A549 (cell line): ENCODE data around the gene PREPL. TPM values are rescaled to one million over a fixed set of nuclear protein-coding genes. Genes with fewer than 3 reads are reported as not detected.
A peak's percentile ranks its signal among the peaks of the same experiment; 100 is the strongest.

Source experiments
- ATAC-seq, 2 experiments: fragments of 200-7000 bp in 1 of 2; fragments of >200 bp in 1 of 2; cut with Nextera tagmentation in 1 of 2; cut with Tn5 transposase in 1 of 2; 3 replicates each; pipeline versions ENCODE4 v1.8.0 to v1.9.1; 2018 to 2020; ENCODE audit warnings: mild to moderate bottlenecking in 1 of 2, moderate library complexity in 1 of 2
- CTCF ChIA-PET: fragments of 300-600 bp; sonication (Branson Sonifier 250); formaldehyde crosslinking; extraction: SDS; loops from one replicate; lab custom pipeline; 2021; ENCODE audit warnings: antibody characterized with exemption, inconsistent platforms; lab: Yijun Ruan, JAX
- POLR2A ChIA-PET: fragments of 350-600 bp; formaldehyde crosslinking; extraction: SDS; loops from one replicate; lab custom pipeline; 2021; ENCODE audit warnings: antibody characterized with exemption, inconsistent platforms; lab: Yijun Ruan, JAX
- DNase-seq, 2 experiments: peaks; one replicate each; pipeline versions ENCODE4 v3.0.0 to v3.0.0-alpha.2; 2011 to 2016; ENCODE audit warnings: low read depth in 1 of 2, low spot score in 1 of 2
- FAIRE-seq: peaks from 2 replicates; lab custom pipeline; 2011; peaks lifted over from hg19 to GRCh38; lab: Jason Lieb, UNC
- H3K27ac ChIP-seq, 2 experiments: fragments of >200 bp; sonication (Bioruptor Twin); formaldehyde crosslinking; 3 replicates each; pipeline ENCODE4 v1.5.1; 2016 to 2017
- H3K4me1 ChIP-seq: fragments of >200 bp; sonication (Bioruptor Twin); formaldehyde crosslinking; 3 replicates; pipeline ENCODE4 v1.6.1; 2016
- H3K4me2 ChIP-seq: fragments of >200 bp; sonication (Bioruptor Twin); formaldehyde crosslinking; 3 replicates; pipeline ENCODE4 v1.6.1; 2016
- H3K4me3 ChIP-seq: fragments of >200 bp; sonication (Bioruptor Twin); formaldehyde crosslinking; 3 replicates; pipeline ENCODE4 v1.5.1; 2016
- H3K9me3 ChIP-seq: fragments of >200 bp; sonication (Bioruptor Twin); formaldehyde crosslinking; 3 replicates; pipeline ENCODE4 v1.6.1; 2016
- BHLHE40 ChIP-seq: IDR thresholded peaks from 2 replicates; pipeline ENCODE4 v1.6.1; 2012; ENCODE audit warnings: low read depth, low read length, inconsistent platforms
- CBX8 ChIP-seq: fragments of 200-600 bp; sonication (generic); IDR thresholded peaks from 2 replicates; pipeline ENCODE4 v1.6.1; 2016
- EHMT2 ChIP-seq: fragments of 200-600 bp; sonication (generic); IDR thresholded peaks from 2 replicates; pipeline ENCODE4 v1.6.1; 2016; ENCODE audit warnings: antibody characterized with exemption, low read depth, mild to moderate bottlenecking, moderate library complexity
- EP300 ChIP-seq, 2 experiments: fragments of >200 bp; sonication (Bioruptor Twin); formaldehyde crosslinking; IDR thresholded peaks; 2 replicates in 1 of 2; 3 replicates in 1 of 2; pipeline ENCODE4 v1.6.1; 2016 to 2017
- FOSB ChIP-seq: fragments of 250-450 bp; sonication (Bioruptor Pico); IDR thresholded peaks from 2 replicates; pipeline ENCODE4 v1.5.0; 2020; ENCODE audit warnings: mild to moderate bottlenecking, moderate library complexity
- FOSL2 ChIP-seq, 2 experiments: fragments of 450-650 bp in 1 of 2; fragments of >200 bp in 1 of 2; sonication (Bioruptor Twin) in 1 of 2; formaldehyde crosslinking; IDR thresholded peaks; 2 replicates each; pipeline versions ENCODE4 v1.5.0 to v1.6.1; 2016 to 2020; ENCODE audit warnings: mild to moderate bottlenecking in 1 of 2, moderate library complexity in 1 of 2
- FOXS1 ChIP-seq: fragments of 250-450 bp; sonication (Bioruptor Pico); IDR thresholded peaks from 2 replicates; pipeline ENCODE4 v1.5.0; 2020; ENCODE audit warnings: mild to moderate bottlenecking, moderate library complexity
- GATA3 ChIP-seq: IDR thresholded peaks from 2 replicates; pipeline ENCODE4 v1.6.1; 2012; ENCODE audit warnings: borderline replicate concordance
- HOXB13 ChIP-seq: fragments of 250-450 bp; sonication (Bioruptor Pico); IDR thresholded peaks from 2 replicates; pipeline ENCODE4 v1.5.0; 2020; ENCODE audit warnings: low read depth, mild to moderate bottlenecking, moderate library complexity
- HOXB5 ChIP-seq: fragments of 250-450 bp; sonication (Bioruptor Pico); IDR thresholded peaks from 2 replicates; pipeline ENCODE4 v1.5.0; 2020; ENCODE audit warnings: mild to moderate bottlenecking, moderate library complexity
- JUNB ChIP-seq: fragments of >200 bp; sonication (Bioruptor Twin); formaldehyde crosslinking; IDR thresholded peaks from 2 replicates; pipeline ENCODE4 v1.6.1; 2016
- KDM5A ChIP-seq: fragments of 200-600 bp; sonication (generic); IDR thresholded peaks from 2 replicates; pipeline ENCODE4 v1.6.1; 2016; ENCODE audit warnings: antibody characterized with exemption, mild to moderate bottlenecking
- MAFK ChIP-seq: fragments of 450-650 bp; IDR thresholded peaks from 2 replicates; pipeline ENCODE4 v1.6.1; 2014; ENCODE audit not compliant: partially characterized antibody
- MAZ ChIP-seq: fragments of 150-350 bp; IDR thresholded peaks from 2 replicates; pipeline ENCODE4 v1.6.1; 2014; ENCODE audit warnings: antibody characterized with exemption, low read depth, low read length, borderline replicate concordance
- MYC ChIP-seq: IDR thresholded peaks from 2 replicates; pipeline ENCODE4 v1.6.1; 2012; ENCODE audit warnings: mild to moderate bottlenecking, inconsistent platforms, low read length, improper control_type of control experiment, borderline replicate concordance
- NPAS2 ChIP-seq: fragments of 250-450 bp; sonication (Bioruptor Pico); IDR thresholded peaks from 2 replicates; pipeline ENCODE4 v1.8.0; 2022; ENCODE audit warnings: mild to moderate bottlenecking, moderate library complexity, borderline replicate concordance
- RAD21 ChIP-seq, 2 experiments: fragments of >200 bp in 1 of 2; sonication (Bioruptor Twin) in 1 of 2; formaldehyde crosslinking in 1 of 2; IDR thresholded peaks in 1 of 2; conservative IDR thresholded peaks in 1 of 2; 2 replicates in 1 of 2; 3 replicates in 1 of 2; pipeline ENCODE4 v1.6.1; 2012 to 2018; ENCODE audit warnings: inconsistent platforms in 1 of 2
- RARB ChIP-seq: fragments of 250-450 bp; sonication (Bioruptor Pico); IDR thresholded peaks from 2 replicates; pipeline ENCODE4 v1.8.0; 2021; ENCODE audit warnings: mild to moderate bottlenecking, moderate library complexity
- RFX5 ChIP-seq: fragments of 450-650 bp; IDR thresholded peaks from 2 replicates; pipeline ENCODE4 v1.7.1; 2014; ENCODE audit warnings: antibody characterized with exemption, mild to moderate bottlenecking, moderate library complexity
- SMC3 ChIP-seq: fragments of >200 bp; sonication (Bioruptor Twin); formaldehyde crosslinking; IDR thresholded peaks from 3 replicates; pipeline ENCODE4 v1.6.1; 2018; ENCODE audit warnings: inconsistent platforms
- TFCP2L1 ChIP-seq: fragments of 250-450 bp; sonication (Bioruptor Pico); IDR thresholded peaks from 2 replicates; pipeline ENCODE4 v1.5.0; 2021; ENCODE audit warnings: mild to moderate bottlenecking
- ZSCAN20 ChIP-seq: fragments of 250-450 bp; sonication (Bioruptor Pico); IDR thresholded peaks from 2 replicates; pipeline ENCODE4 v1.8.0; 2022; ENCODE audit warnings: mild to moderate bottlenecking, moderate library complexity
- WGBS: methylation state at CpG from one replicate; pipeline ENCODE4 v1.1.6; 2017; ENCODE audit errors: missing lambda C conversion rate; 5-methylcytosine and 5-hydroxymethylcytosine counted together
- polyA plus RNA-seq, 4 experiments: library from polyadenylated mRNA; depleted of rRNA in 3 of 4; stranded (reverse); fragments of >200 nt; fragmentation: RNase III in 1 of 4; extraction: RNeasy Plus Mini Kit Qiagen cat#74134 plus additional on column Dnase treatment in 1 of 4; gene quantifications; 2 replicates in 3 of 4; 3 replicates in 1 of 4; pipeline ENCODE4 v1.2.3, GENCODE V29; 2011 to 2017
- TF ChIP-seq, protein P1 (sequence below): IDR thresholded peaks from 2 replicates; pipeline ENCODE4 v1.6.1; 2012
- TF ChIP-seq, protein P2 (sequence below): fragments of 150-350 bp; IDR thresholded peaks from 2 replicates; pipeline ENCODE4 v1.6.1; 2014; ENCODE audit warnings: low read depth, mild to moderate bottlenecking, low read length
- TF ChIP-seq, protein P3 (sequence below): fragments of >200 bp; sonication (Bioruptor Twin); formaldehyde crosslinking; IDR thresholded peaks from 2 replicates; pipeline ENCODE4 v1.6.1; 2016
- TF ChIP-seq, protein P4 (sequence below): fragments of 250-450 bp; sonication (Bioruptor Pico); IDR thresholded peaks from 2 replicates; pipeline ENCODE4 v1.5.0; 2021; ENCODE audit warnings: mild to moderate bottlenecking, moderate library complexity, borderline replicate concordance

Gene PREPL
- polyA plus RNA-seq, 2 of the 4 experiments (the other 2 are of a cell fraction) = 28.7 to 92.7 TPM

DNA sequence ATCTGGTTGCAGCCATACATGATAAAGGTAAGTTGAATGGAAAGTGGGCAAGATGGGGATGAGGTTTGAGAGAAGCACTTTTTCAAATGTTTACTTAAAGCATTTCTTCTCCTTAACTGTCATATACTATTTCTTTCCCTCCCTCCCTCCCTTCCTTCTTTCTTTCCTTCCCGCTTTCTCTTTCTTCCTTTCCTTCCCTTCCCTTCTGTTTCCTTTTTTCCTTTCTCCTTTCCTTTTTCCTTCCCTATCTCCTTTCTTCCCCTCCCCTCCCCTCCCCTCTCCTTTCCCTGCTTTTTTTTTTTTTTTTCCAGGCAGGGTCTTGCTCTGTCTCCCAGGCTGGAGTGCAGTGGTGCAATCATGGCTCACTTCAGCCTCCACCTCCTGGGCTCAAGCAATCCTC lies 80.4 kb downstream of the PREPL start:
- WGBS = 80% methylated on average over 1 of the region's 1 CpG
- DNase-seq (no peak), FAIRE-seq (no peak), ATAC-seq (no peak)
- ChIA-PET CTCF (interaction anchor here (0.9 to 2.1 kb wide), 4 partner anchors 11 to 194 kb away, joined by 3 to 9 read pairs (median 4); no protein-coding TSS in a partner anchor), POLR2A (no interaction called here)
- H3K4me3 ChIP-seq = no peak overlapping the region
- H3K9me3 ChIP-seq = no peaks in the 10 kb centered on the region
- TF ChIP-seq, protein P1, sequence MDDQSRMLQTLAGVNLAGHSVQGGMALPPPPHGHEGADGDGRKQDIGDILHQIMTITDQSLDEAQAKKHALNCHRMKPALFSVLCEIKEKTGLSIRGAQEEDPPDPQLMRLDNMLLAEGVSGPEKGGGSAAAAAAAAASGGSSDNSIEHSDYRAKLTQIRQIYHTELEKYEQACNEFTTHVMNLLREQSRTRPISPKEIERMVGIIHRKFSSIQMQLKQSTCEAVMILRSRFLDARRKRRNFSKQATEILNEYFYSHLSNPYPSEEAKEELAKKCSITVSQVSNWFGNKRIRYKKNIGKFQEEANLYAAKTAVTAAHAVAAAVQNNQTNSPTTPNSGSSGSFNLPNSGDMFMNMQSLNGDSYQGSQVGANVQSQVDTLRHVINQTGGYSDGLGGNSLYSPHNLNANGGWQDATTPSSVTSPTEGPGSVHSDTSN = no peak
- TF ChIP-seq SMC3 (no peak), TFCP2L1 (CRISPR knock-in tag) (no peak), RAD21 (conservative IDR thresholded peaks at IDR 0.05 in 1 of 2, IDR thresholded peaks at IDR 0.05 in 1 of 2) (no peak), RFX5 (no peak), MAZ (no peak), FOSL2 (IDR thresholded peaks at IDR 0.05) (no peak), FOSL2 (CRISPR knock-in tag; IDR thresholded peaks at IDR 0.05) (no peak), EP300 (IDR thresholded peaks at IDR 0.05) (no peak), FOXS1 (CRISPR knock-in tag) (no peak), MAFK (no peak), BHLHE40 (no peak), ZSCAN20 (CRISPR knock-in tag) (no peak), GATA3 (no peak), JUNB (no peak), CBX8 (no peak), FOSB (no peak)
- TF ChIP-seq, protein P2, sequence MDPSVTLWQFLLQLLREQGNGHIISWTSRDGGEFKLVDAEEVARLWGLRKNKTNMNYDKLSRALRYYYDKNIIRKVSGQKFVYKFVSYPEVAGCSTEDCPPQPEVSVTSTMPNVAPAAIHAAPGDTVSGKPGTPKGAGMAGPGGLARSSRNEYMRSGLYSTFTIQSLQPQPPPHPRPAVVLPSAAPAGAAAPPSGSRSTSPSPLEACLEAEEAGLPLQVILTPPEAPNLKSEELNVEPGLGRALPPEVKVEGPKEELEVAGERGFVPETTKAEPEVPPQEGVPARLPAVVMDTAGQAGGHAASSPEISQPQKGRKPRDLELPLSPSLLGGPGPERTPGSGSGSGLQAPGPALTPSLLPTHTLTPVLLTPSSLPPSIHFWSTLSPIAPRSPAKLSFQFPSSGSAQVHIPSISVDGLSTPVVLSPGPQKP = no peak
- TF ChIP-seq, protein P3, sequence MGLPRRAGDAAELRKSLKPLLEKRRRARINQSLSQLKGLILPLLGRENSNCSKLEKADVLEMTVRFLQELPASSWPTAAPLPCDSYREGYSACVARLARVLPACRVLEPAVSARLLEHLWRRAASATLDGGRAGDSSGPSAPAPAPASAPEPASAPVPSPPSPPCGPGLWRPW = no peak
- TF ChIP-seq, protein P4, sequence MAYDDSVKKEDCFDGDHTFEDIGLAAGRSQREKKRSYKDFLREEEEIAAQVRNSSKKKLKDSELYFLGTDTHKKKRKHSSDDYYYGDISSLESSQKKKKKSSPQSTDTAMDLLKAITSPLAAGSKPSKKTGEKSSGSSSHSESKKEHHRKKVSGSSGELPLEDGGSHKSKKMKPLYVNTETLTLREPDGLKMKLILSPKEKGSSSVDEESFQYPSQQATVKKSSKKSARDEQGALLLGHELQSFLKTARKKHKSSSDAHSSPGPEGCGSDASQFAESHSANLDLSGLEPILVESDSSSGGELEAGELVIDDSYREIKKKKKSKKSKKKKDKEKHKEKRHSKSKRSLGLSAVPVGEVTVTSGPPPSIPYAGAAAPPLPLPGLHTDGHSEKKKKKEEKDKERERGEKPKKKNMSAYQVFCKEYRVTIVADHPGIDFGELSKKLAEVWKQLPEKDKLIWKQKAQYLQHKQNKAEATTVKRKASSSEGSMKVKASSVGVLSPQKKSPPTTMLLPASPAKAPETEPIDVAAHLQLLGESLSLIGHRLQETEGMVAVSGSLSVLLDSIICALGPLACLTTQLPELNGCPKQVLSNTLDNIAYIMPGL = no peak
- H3K4me1 ChIP-seq = peaks cover 30% of the 10 kb centered on the region
- no peak overlapping the region for H3K4me2 ChIP-seq
- no peak overlapping the region for H3K27ac ChIP-seq

DNA sequence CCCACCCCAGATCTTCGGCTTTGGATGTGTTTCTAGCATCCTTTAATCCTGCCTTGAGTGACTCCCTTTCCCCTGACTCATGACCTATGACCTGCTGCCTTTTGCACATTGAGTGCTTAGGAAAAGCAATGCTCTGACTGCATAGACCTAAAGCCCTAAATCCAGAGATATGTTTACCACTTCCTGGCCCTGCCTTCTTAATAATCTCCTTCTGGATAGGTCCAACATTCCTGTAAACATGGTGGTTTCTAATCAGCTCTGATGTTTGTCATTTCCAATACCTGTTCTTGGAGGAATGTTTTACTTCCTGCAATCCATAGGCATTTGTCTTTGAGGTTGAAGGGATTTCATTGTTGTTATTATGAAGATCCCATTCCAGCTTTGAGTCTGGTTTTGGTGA lies 83.8 kb downstream of the PREPL start:
- TF ChIP-seq EHMT2 = no peak
- TF ChIP-seq, all 56 proteins: peak for 0
- H3K27ac ChIP-seq = peak overlapping the region in 1 of 2 experiments; percentile 13; a peak in 1 of 6 replicates
- ChIA-PET POLR2A (no interaction called here), CTCF (interaction anchor here (1.3 to 7.5 kb wide), 3 partner anchors 9 to 14 kb away, joined by 3 to 53 read pairs (median 4); no protein-coding TSS in a partner anchor)
- no peaks in the 10 kb centered on the region for H3K9me3 ChIP-seq
- 81% methylated on average over 1 of the region's 1 CpG for WGBS
- H3K4me3 ChIP-seq = no peak overlapping the region
- no peak overlapping the region for H3K4me2 ChIP-seq
- H3K4me1 ChIP-seq = peaks cover 30% of the 10 kb centered on the region
- DNase-seq (no peak), FAIRE-seq (no peak), ATAC-seq (no peak)

DNA sequence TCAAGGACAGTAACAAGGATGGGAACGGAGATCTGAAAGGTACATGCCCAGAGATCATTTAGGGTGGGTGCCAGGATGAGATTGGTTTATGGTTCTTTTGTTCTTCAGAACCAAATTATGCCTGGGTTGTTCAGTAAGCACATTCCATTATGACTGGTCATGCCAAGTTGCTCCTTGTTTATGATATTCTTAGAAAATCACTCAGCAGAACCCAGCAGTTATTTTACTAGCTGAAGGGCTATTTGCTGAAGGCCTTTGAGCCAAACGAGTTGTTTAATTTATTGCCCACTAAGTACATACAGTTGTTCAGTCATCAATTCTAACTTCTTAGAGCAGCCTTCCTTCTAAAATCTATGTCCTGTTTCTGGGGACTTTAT lies 85.4 kb downstream of the PREPL start:
- peak; percentile 51 to 78; a peak in 3 of 6 replicates for ATAC-seq
- WGBS = 7% methylated on average over 2 of the region's 2 CpGs
- Histone ChIP-seq H3K4me1 (peaks cover 30% of the 10 kb centered on the region), H3K9me3 (no peaks in the 10 kb centered on the region), H3K27ac (peak overlapping the region; percentile 55 to 76), H3K4me3 (no peak overlapping the region), H3K4me2 (peak overlapping the region; percentile 66)
- POLR2A ChIA-PET = no interaction called here
- CTCF ChIA-PET = interaction anchor here (0.7 to 7.5 kb wide), 6 partner anchors 10 to 232 kb away, joined by 3 to 53 read pairs (median 3); no protein-coding TSS in a partner anchor
- DNase-seq = peak in 1 of 2 experiments; percentile 54
- peak; percentile 88 for FAIRE-seq
- TF ChIP-seq MYC (no peak), NPAS2 (CRISPR knock-in tag) (no peak), JUNB (no peak), GATA3 (peak; percentile 76; the same call in 1 of the 2 replicates), HOXB13 (CRISPR knock-in tag) (no peak), RARB (CRISPR knock-in tag) (no peak), KDM5A (no peak), FOSL2 (IDR thresholded peaks at IDR 0.05) (no peak), FOSL2 (CRISPR knock-in tag; IDR thresholded peaks at IDR 0.05) (peak; percentile 57), HOXB5 (CRISPR knock-in tag) (no peak)
- TF ChIP-seq, protein P4 = no peak
- TF ChIP-seq, protein P1 = 0 out of 2 replicates have a peak, but pooled peaks have one; percentile 51
